Mesenchymal stem cell (in vitro differentiated cells and primary cell): ENCODE results near the gene PTPRD.

ENCODE experiments used
- DNase-seq: peaks from one replicate; pipeline ENCODE4 v3.0.0-alpha.2; 2013
- H2AFZ ChIP-seq: one replicate; pipeline ENCODE4 v1.6.1; 2013; ENCODE audit warnings: low read depth, mild to moderate bottlenecking, control low read depth, inconsistent platforms, low read length, moderate library complexity
- H2AK5ac ChIP-seq: 2 replicates; pipeline ENCODE4 v1.6.1; 2013; ENCODE audit warnings: low read length, moderate library complexity, mild to moderate bottlenecking, inconsistent platforms; ENCODE audit not compliant: severe bottlenecking
- H2BK120ac ChIP-seq: one replicate; pipeline ENCODE4 v1.6.1; 2013; ENCODE audit warnings: low read depth, mild to moderate bottlenecking, inconsistent platforms, low read length, moderate library complexity
- H2BK12ac ChIP-seq, 2 experiments: one replicate each; pipeline ENCODE4 v1.6.1; 2013; ENCODE audit warnings: inconsistent platforms in 2 of 2, low read length in 2 of 2, mild to moderate bottlenecking in 2 of 2, moderate library complexity in 2 of 2, control low read depth in 1 of 2
- H2BK15ac ChIP-seq: one replicate; pipeline ENCODE4 v1.6.1; 2013; ENCODE audit warnings: mild to moderate bottlenecking, low read depth, inconsistent platforms; ENCODE audit not compliant: poor library complexity, severe bottlenecking
- H2BK5ac ChIP-seq: 2 replicates; pipeline ENCODE4 v1.6.1; 2013; ENCODE audit warnings: low read depth, mild to moderate bottlenecking, low read length, control low read depth, inconsistent platforms; ENCODE audit not compliant: poor library complexity, severe bottlenecking
- H3K14ac ChIP-seq, 2 experiments: one replicate each; pipeline ENCODE4 v1.6.1; 2013; ENCODE audit warnings: inconsistent platforms in 2 of 2, low read length in 2 of 2, control low read depth in 1 of 2, mild to moderate bottlenecking in 1 of 2, moderate library complexity in 1 of 2
- H3K18ac ChIP-seq, 2 experiments: one replicate each; pipeline ENCODE4 v1.6.1; 2013; ENCODE audit warnings: inconsistent platforms in 2 of 2, low read length in 2 of 2, control low read depth in 1 of 2, low read depth in 1 of 2, mild to moderate bottlenecking in 1 of 2
- H3K23ac ChIP-seq, 2 experiments: one replicate each; pipeline ENCODE4 v1.6.1; 2013; ENCODE audit warnings: inconsistent platforms in 2 of 2, low read length in 2 of 2, mild to moderate bottlenecking in 2 of 2, moderate library complexity in 2 of 2, control low read depth in 1 of 2
- H3K27ac ChIP-seq: 2 replicates; pipeline ENCODE4 v1.5.1; 2013; ENCODE audit warnings: mild to moderate bottlenecking, moderate library complexity, low read length, control low read depth, inconsistent platforms; ENCODE audit not compliant: poor library complexity, severe bottlenecking
- H3K27me3 ChIP-seq, 2 experiments: 2 replicates each; pipeline versions ENCODE4 v1.6.1 to v1.7.0; 2013; ENCODE audit warnings: low read length in 2 of 2, mild to moderate bottlenecking in 2 of 2, moderate library complexity in 2 of 2, control low read depth in 1 of 2, inconsistent platforms in 1 of 2; ENCODE audit not compliant: control insufficient read depth in 1 of 2, insufficient read depth in 1 of 2
- H3K36me3 ChIP-seq, 2 experiments: 2 replicates each; pipeline versions ENCODE4 v1.6.1 to v1.7.0; 2013; ENCODE audit warnings: low read length in 2 of 2, control low read depth in 1 of 2, inconsistent platforms in 1 of 2, low read depth in 1 of 2, mild to moderate bottlenecking in 1 of 2; ENCODE audit not compliant: insufficient read depth in 2 of 2, control insufficient read depth in 1 of 2
- H3K4ac ChIP-seq, 2 experiments: one replicate each; pipeline ENCODE4 v1.6.1; 2013; ENCODE audit warnings: inconsistent platforms in 2 of 2, low read length in 2 of 2, mild to moderate bottlenecking in 2 of 2, moderate library complexity in 2 of 2, control low read depth in 1 of 2, low read depth in 1 of 2
- H3K4me1 ChIP-seq: 2 replicates; pipeline ENCODE4 v1.6.1; 2013; ENCODE audit warnings: low read depth, low read length, control low read depth; ENCODE audit not compliant: control insufficient read depth, insufficient read depth
- H3K4me2 ChIP-seq: 2 replicates; pipeline ENCODE4 v1.6.1; 2013; ENCODE audit warnings: low read length, mild to moderate bottlenecking, inconsistent platforms; ENCODE audit not compliant: poor library complexity, severe bottlenecking
- H3K4me3 ChIP-seq, 2 experiments: 2 replicates each; pipeline versions ENCODE4 v1.5.1 to v1.7.0; 2013; ENCODE audit warnings: low read length in 2 of 2, mild to moderate bottlenecking in 2 of 2, control low read depth in 1 of 2, low read depth in 1 of 2; ENCODE audit not compliant: insufficient read depth in 1 of 2
- H3K79me1 ChIP-seq: replicated peaks from 2 replicates; pipeline ENCODE4 v1.6.1; 2013; ENCODE audit warnings: mild to moderate bottlenecking, control low read depth, low read length, inconsistent platforms; ENCODE audit not compliant: poor library complexity, severe bottlenecking
- H3K9ac ChIP-seq: 2 replicates; pipeline ENCODE4 v1.7.0; 2013; ENCODE audit warnings: mild to moderate bottlenecking, low read length, moderate library complexity
- H3K9me3 ChIP-seq: 2 replicates; pipeline ENCODE4 v1.7.0; 2013; ENCODE audit warnings: mild to moderate bottlenecking, low read length; ENCODE audit not compliant: control insufficient read depth
- H4K8ac ChIP-seq: one replicate; pipeline ENCODE4 v1.6.1; 2013; ENCODE audit warnings: inconsistent platforms, mild to moderate bottlenecking, low read length, moderate library complexity
- H4K91ac ChIP-seq: one replicate; pipeline ENCODE4 v1.6.1; 2013; ENCODE audit warnings: mild to moderate bottlenecking, low read length, inconsistent platforms
- WGBS: methylation state at CpG from one replicate; pipeline ENCODE4 v1.1.7; 2013; ENCODE audit warnings: mixed read lengths; 5-methylcytosine and 5-hydroxymethylcytosine counted together

Gene PTPRD

GRCh38 chr9:9283159-9283986 lies 1329.4 kb downstream of the PTPRD start:
- no peak overlapping the region for H3K4me2 ChIP-seq
- no peak overlapping the region for H2BK15ac ChIP-seq
- H2AK5ac ChIP-seq, result no peak overlapping the region
- H3K9ac ChIP-seq, result no peak overlapping the region
- no peak overlapping the region for H4K8ac ChIP-seq
- H2BK5ac ChIP-seq, result no peak overlapping the region
- H3K4me3 ChIP-seq, result no peak overlapping the region
- no peak overlapping the region for H3K18ac ChIP-seq
- no peak overlapping the region for H3K23ac ChIP-seq
- H2BK120ac ChIP-seq, result no peak overlapping the region
- 85% methylated on average over 2 of the region's 2 CpGs for WGBS
- H3K36me3 ChIP-seq, result no peaks in the 10 kb centered on the region
- DNase-seq, result no peak
- H3K9me3 ChIP-seq, result no peaks in the 10 kb centered on the region
- H3K14ac ChIP-seq, result no peak overlapping the region
- H4K91ac ChIP-seq, result no peak overlapping the region
- H2BK12ac ChIP-seq, result no peak overlapping the region
- no peak overlapping the region for H3K4ac ChIP-seq
- H3K27me3 ChIP-seq, result no peaks in the 10 kb centered on the region
- no peak overlapping the region for H2AFZ ChIP-seq
- H3K79me1 ChIP-seq, result no peaks in the 10 kb centered on the region
- no peak overlapping the region for H3K27ac ChIP-seq
- no peaks in the 10 kb centered on the region for H3K4me1 ChIP-seq

- WGBS, result 70% methylated on average over 2 of the region's 4 CpGs
- H3K27ac ChIP-seq, result no peak overlapping the region
- H3K4me1 ChIP-seq, result no peaks in the 10 kb centered on the region
- H3K23ac ChIP-seq, result no peak overlapping the region
- H3K9ac ChIP-seq, result no peak overlapping the region
- H3K36me3 ChIP-seq, result no peaks in the 10 kb centered on the region
- DNase-seq, result no peak
- no peaks in the 10 kb centered on the region for H3K27me3 ChIP-seq
- no peak overlapping the region for H3K4me2 ChIP-seq
- no peak overlapping the region for H3K14ac ChIP-seq
- no peak overlapping the region for H2BK12ac ChIP-seq
- H3K18ac ChIP-seq, result no peak overlapping the region
- no peak overlapping the region for H3K4ac ChIP-seq
- no peak overlapping the region for H2BK5ac ChIP-seq
- no peaks in the 10 kb centered on the region for H3K79me1 ChIP-seq
- no peak overlapping the region for H2AFZ ChIP-seq
- H3K9me3 ChIP-seq, result no peaks in the 10 kb centered on the region
- no peak overlapping the region for H2BK120ac ChIP-seq
- no peak overlapping the region for H4K91ac ChIP-seq
- no peak overlapping the region for H3K4me3 ChIP-seq
- H2AK5ac ChIP-seq, result no peak overlapping the region
- no peak overlapping the region for H4K8ac ChIP-seq
- H2BK15ac ChIP-seq, result no peak overlapping the region
These were observed 1337.2 kb downstream of the PTPRD start for GRCh38 chr9:9275601-9276000.

- Histone ChIP-seq H2BK15ac (no peak overlapping the region), H3K23ac (no peak overlapping the region), H3K4ac (no peak overlapping the region), H3K79me1 (no peaks in the 10 kb centered on the region), H3K27ac (no peak overlapping the region), H3K27me3 (no peaks in the 10 kb centered on the region), H3K4me1 (no peaks in the 10 kb centered on the region), H3K14ac (no peak overlapping the region), H2AK5ac (no peak overlapping the region), H3K9ac (no peak overlapping the region), H2AFZ (no peak overlapping the region), H3K4me2 (no peak overlapping the region), H3K4me3 (no peak overlapping the region), H2BK12ac (no peak overlapping the region), H2BK5ac (no peak overlapping the region), H2BK120ac (no peak overlapping the region), H4K8ac (no peak overlapping the region), H3K18ac (no peak overlapping the region), H3K36me3 (no peaks in the 10 kb centered on the region), H3K9me3 (peaks cover 10% of the 10 kb centered on the region), H4K91ac (no peak overlapping the region)
- WGBS, result no CpG with 5 or more reads among the region's 3 CpGs
- DNase-seq, result no peak
These were observed 1354.8 kb downstream of the PTPRD start for GRCh38 chr9:9257999-9258498.

GRCh38 chr9:9246726-9247125 lies 1366.1 kb downstream of the PTPRD start:
- Histone ChIP-seq H3K4me3 (no peak overlapping the region), H3K36me3 (no peaks in the 10 kb centered on the region), H2AK5ac (no peak overlapping the region), H2AFZ (no peak overlapping the region), H3K9me3 (no peaks in the 10 kb centered on the region), H2BK15ac (no peak overlapping the region), H3K14ac (no peak overlapping the region), H3K18ac (no peak overlapping the region), H2BK120ac (no peak overlapping the region), H4K8ac (no peak overlapping the region), H3K79me1 (no peaks in the 10 kb centered on the region), H3K4me1 (no peaks in the 10 kb centered on the region), H3K4me2 (no peak overlapping the region), H2BK12ac (no peak overlapping the region), H3K9ac (no peak overlapping the region), H2BK5ac (no peak overlapping the region), H3K4ac (no peak overlapping the region), H3K27ac (no peak overlapping the region), H4K91ac (no peak overlapping the region), H3K27me3 (no peaks in the 10 kb centered on the region), H3K23ac (no peak overlapping the region)
- DNase-seq, result no peak
- WGBS, result 43% methylated on average over 2 of the region's 2 CpGs
